OCI-LY7 (cell line): ENCODE data around the gene LPP. TPM values are rescaled to one million over a fixed set of nuclear protein-coding genes. Genes with fewer than 3 reads are reported as not detected.

Experiments used
- BruUV-seq: library from RNA; stranded (reverse); fragments of 400-500 nt; replicated peaks from 2 replicates; lab custom pipeline; 2021; lab: Mats Ljungman, UMichigan
- CTCF ChIA-PET: fragments of 300-600 bp; sonication (Branson Sonifier 250); formaldehyde crosslinking; loops from one replicate; lab custom pipeline; 2022; ENCODE audit warnings: antibody characterized with exemption; ENCODE audit not compliant: unreplicated experiment; lab: Charles Lee
- POLR2A ChIA-PET: fragments of 300-600 bp; sonication (Branson Sonifier 250); formaldehyde crosslinking; loops from one replicate; lab custom pipeline; 2022; ENCODE audit warnings: antibody characterized with exemption; lab: Charles Lee
- DNase-seq: peaks from one replicate; pipeline ENCODE4 v3.0.0-alpha.2; 2015; ENCODE audit warnings: low spot score
- H2AFZ ChIP-seq: fragments of 200-600 bp; sonication (generic), shearing (Covaris generic); 2 replicates; pipeline ENCODE4 v1.6.1; 2014; ENCODE audit warnings: mild to moderate bottlenecking, antibody characterized with exemption, low read length, moderate library complexity
- H3K27ac ChIP-seq: fragments of 200-600 bp; sonication (generic); 2 replicates; pipeline ENCODE4 v1.5.1; 2014; ENCODE audit warnings: mixed run types, low read depth, mild to moderate bottlenecking, moderate library complexity, low read length, inconsistent platforms; ENCODE audit not compliant: poor library complexity, severe bottlenecking
- H3K36me3 ChIP-seq: fragments of 200-600 bp; sonication (generic); 2 replicates; pipeline ENCODE4 v1.6.1; 2014; ENCODE audit warnings: mild to moderate bottlenecking, antibody characterized with exemption, low read length, moderate library complexity, mixed read lengths; ENCODE audit not compliant: insufficient read depth
- H3K4me1 ChIP-seq: fragments of 200-600 bp; sonication (generic); 2 replicates; pipeline ENCODE4 v1.5.1; 2014; ENCODE audit warnings: mild to moderate bottlenecking, low read length; ENCODE audit not compliant: insufficient read depth, poor library complexity, severe bottlenecking
- H3K4me2 ChIP-seq: fragments of 200-600 bp; sonication (generic); 2 replicates; pipeline ENCODE4 v1.6.1; 2014; ENCODE audit warnings: mild to moderate bottlenecking, low read length
- H3K4me3 ChIP-seq: fragments of 200-600 bp; sonication (generic); 2 replicates; pipeline ENCODE4 v1.5.1; 2014; ENCODE audit warnings: mild to moderate bottlenecking, low read depth, low read length; ENCODE audit not compliant: poor library complexity, severe bottlenecking
- H3K79me2 ChIP-seq: fragments of 200-600 bp; sonication (generic); 2 replicates; pipeline ENCODE4 v1.6.1; 2016; ENCODE audit warnings: low read depth, mild to moderate bottlenecking, low read length, moderate library complexity, mixed read lengths; ENCODE audit not compliant: insufficient read depth
- H3K9me2 ChIP-seq: fragments of 200-600 bp; sonication (generic); 2 replicates; pipeline ENCODE4 v1.6.1; 2016; ENCODE audit warnings: mild to moderate bottlenecking, low read length, mixed read lengths; ENCODE audit not compliant: insufficient read depth
- H3K9me3 ChIP-seq: fragments of 200-600 bp; sonication (generic); 2 replicates; pipeline ENCODE4 v1.6.1; 2014; ENCODE audit warnings: mild to moderate bottlenecking, mixed run types, low read length, mixed read lengths
- H4K20me1 ChIP-seq: fragments of 200-600 bp; sonication (generic); 2 replicates; pipeline ENCODE4 v1.6.1; 2014; ENCODE audit warnings: mild to moderate bottlenecking, antibody characterized with exemption, low read length, moderate library complexity, mixed read lengths; ENCODE audit not compliant: insufficient read depth
- CTCF ChIP-seq: fragments of 200-600 bp; sonication (generic); conservative IDR thresholded peaks from 2 replicates; pipeline ENCODE4 v1.5.1; 2014; ENCODE audit warnings: mild to moderate bottlenecking, antibody characterized with exemption, low read length, moderate library complexity, mixed read lengths
- EZH2phosphoT487 ChIP-seq: fragments of 200-600 bp; sonication (generic); IDR thresholded peaks from 2 replicates; pipeline ENCODE4 v1.6.1; 2018; ENCODE audit warnings: low read depth, borderline replicate concordance, mild to moderate bottlenecking, mixed run types, antibody characterized with exemption, low read length, moderate library complexity, mixed read lengths
- intact Hi-C: fragments of 100-400 bp; cut with micrococcal nuclease; formaldehyde crosslinking; loops from one replicate; pipeline ENCODE4 v1.10.0; 2022; ENCODE audit not compliant: unreplicated experiment
- total RNA-seq, 2 experiments: library from RNA; depleted of rRNA in 1 of 2; stranded (reverse); fragments of >200 nt in 1 of 2; shearing (Covaris generic) in 1 of 2; gene quantifications; 2 replicates each; pipeline ENCODE4 v1.2.3, GENCODE V29; 2014 to 2022

LPP gene
- total RNA-seq, 2 experiments from 2014 or later = 10.9 to 119 TPM

- Histone ChIP-seq H3K79me2 (no peaks in the 10 kb centered on the region), H3K27ac (no peak overlapping the region), H3K4me1 (no peaks in the 10 kb centered on the region), H2AFZ (no peak overlapping the region), H3K4me2 (no peak overlapping the region), H3K9me3 (no peaks in the 10 kb centered on the region), H3K4me3 (no peak overlapping the region), H4K20me1 (no peaks in the 10 kb centered on the region), H3K9me2 (no peaks in the 10 kb centered on the region), H3K36me3 (no peaks in the 10 kb centered on the region)
- no TSS peak for BruUV-seq
- intact Hi-C loops = no loop called here
- TF ChIP-seq EZH2phosphoT487 (no peak), CTCF (no peak)
- no peak for DNase-seq
- POLR2A ChIA-PET = no interaction called here
- CTCF ChIA-PET = no interaction called here
Observed at GRCh38 chr3:188860147-188860546, 706.2 kb downstream of the LPP start.

- no peaks in the 10 kb centered on the region for H3K9me2 ChIP-seq
- BruUV-seq = no TSS peak
- no peaks in the 10 kb centered on the region for H3K9me3 ChIP-seq
- no peak overlapping the region for H3K4me2 ChIP-seq
- DNase-seq = no peak
- CTCF ChIA-PET = no interaction called here
- no peak overlapping the region for H3K27ac ChIP-seq
- H3K4me3 ChIP-seq = no peak overlapping the region
- H3K36me3 ChIP-seq = no peaks in the 10 kb centered on the region
- intact Hi-C loops = no loop called here
- POLR2A ChIA-PET = interaction anchor here (0.6 kb wide), 1 partner anchor 18 kb away, joined by 3 read pairs; no protein-coding TSS in a partner anchor
- TF ChIP-seq CTCF = no peak
- no peaks in the 10 kb centered on the region for H3K4me1 ChIP-seq
- H4K20me1 ChIP-seq = no peaks in the 10 kb centered on the region
- H2AFZ ChIP-seq = no peak overlapping the region
- H3K79me2 ChIP-seq = no peaks in the 10 kb centered on the region
Observed at GRCh38 chr3:188861842-188862744, 708.1 kb downstream of the LPP start.

- CTCF ChIA-PET = no interaction called here
- intact Hi-C loops = no loop called here
Observed at GRCh38 chr3:188863999-188864406, 710.0 kb downstream of the LPP start.

More at GRCh38 chr3:188863999-188864406, 710.0 kb downstream of the LPP start:
- Histone ChIP-seq H3K9me3 (no peaks in the 10 kb centered on the region), H3K4me2 (no peak overlapping the region), H3K36me3 (no peaks in the 10 kb centered on the region; the same call in 1 of the 2 replicates), H3K79me2 (no peaks in the 10 kb centered on the region), H3K27ac (no peak overlapping the region), H3K4me3 (no peak overlapping the region), H4K20me1 (no peaks in the 10 kb centered on the region), H2AFZ (no peak overlapping the region), H3K9me2 (no peaks in the 10 kb centered on the region), H3K4me1 (no peaks in the 10 kb centered on the region)
- DNase-seq = no peak
- BruUV-seq = no TSS peak
- no peak for TF ChIP-seq CTCF
- no peak for TF ChIP-seq EZH2phosphoT487
- POLR2A ChIA-PET = interaction anchor here (1.0 to 1.6 kb wide), 2 partner anchors 8 to 13 kb away, joined by 3 to 4 read pairs; no protein-coding TSS in a partner anchor
